Prostate gland (tissue), 2 donors: ENCODE measurements around the gene TMC8. TPM values are rescaled to one million over a fixed set of nuclear protein-coding genes. Genes with fewer than 3 reads are reported as not detected.
"Not testable (repeated sequence)": the region's sequence is repeated elsewhere in the genome, so short reads cannot be mapped to it uniquely, and the experiment has no call there.

Experiments
- DNase-seq: peaks from one replicate; pipeline ENCODE4 v3.0.0-alpha.2; 2019; ENCODE audit warnings: low spot score
- H3K27ac ChIP-seq, 2 donors: fragments of 200-600 bp; sonication (generic); 2 replicates each; pipeline ENCODE4 v1.5.1; 2017 to 2019
- H3K27me3 ChIP-seq: fragments of 200-600 bp; sonication (generic); replicated peaks from 2 replicates; pipeline ENCODE4 v1.5.1; 2019; ENCODE audit not compliant: insufficient read depth
- H3K36me3 ChIP-seq, 2 donors: fragments of 200-600 bp; sonication (generic); 1 replicate in 1 of 2; 2 replicates in 1 of 2; pipeline versions ENCODE4 v1.5.1 to v1.8.1; 2017 to 2019
- H3K4me1 ChIP-seq: fragments of 200-600 bp; sonication (generic); replicated peaks from 2 replicates; pipeline ENCODE4 v1.5.1; 2019
- H3K4me3 ChIP-seq, 2 donors: fragments of 200-600 bp; sonication (generic); 2 replicates each; pipeline ENCODE4 v1.5.1; 2017 to 2019
- H3K9me3 ChIP-seq: fragments of 200-600 bp; sonication (generic); 2 replicates; pipeline ENCODE4 v1.5.1; 2017
- CTCF ChIP-seq, 4 experiments: fragments of 200-600 bp in 2 of 4; fragments of 450-650 bp in 2 of 4; sonication (generic) in 2 of 4; IDR thresholded peaks; 1 replicate in 3 of 4; 2 replicates in 1 of 4; pipeline ENCODE4 v1.5.1; 2016 to 2019; ENCODE audit warnings: antibody characterized with exemption in 4 of 4, mild to moderate bottlenecking in 2 of 4, moderate library complexity in 2 of 4
- POLR2A ChIP-seq: fragments of 450-650 bp; IDR thresholded peaks from one replicate; pipeline ENCODE4 v1.6.1; 2016; ENCODE audit warnings: antibody characterized with exemption, mild to moderate bottlenecking
- POLR2AphosphoS5 ChIP-seq: sonication (generic); formaldehyde crosslinking; IDR thresholded peaks from one replicate; pipeline ENCODE4 v1.6.1; 2017; ENCODE audit warnings: antibody characterized with exemption
- WGBS: methylation state at CpG from one replicate; pipeline ENCODE4 v1.1.5; 2018; 5-methylcytosine and 5-hydroxymethylcytosine counted together
- intact Hi-C: fragments of 100-400 bp; cut with DNase I; formaldehyde crosslinking; loops from one replicate; pipeline ENCODE4 v1.14.2; 2022
- total RNA-seq, 2 donors: library from RNA; depleted of rRNA; stranded (reverse); fragments of >200 nt; gene quantifications; one replicate each; pipeline ENCODE4 v1.1.0, GENCODE V29; 2016

TMC8 gene
- total RNA-seq, 2 donors from 2014 or later: 1.2 to 3.3 TPM

GRCh38 chr17:78168242-78168902, 37.8 kb downstream of the TMC8 start, which contains the start of gene SYNGR2:
Gene SYNGR2 (plus strand): TSS chr17:78168581. CDS start chr17:78168617, 36 bp downstream.
- DNase-seq: peak; percentile 82
- Histone ChIP-seq H3K27ac (peak within 1 kb of the TSS; percentile 91 to 95), H3K27me3 (no peaks in the 10 kb centered on the region), H3K36me3 (peaks cover 0 to 6% of the 10 kb centered on the region in 2 donors), H3K9me3 (no peaks in the 10 kb centered on the region), H3K4me1 (peaks cover 16% of the 10 kb centered on the region), H3K4me3 (peak within 1 kb of the TSS; percentile 85 to 97)
- TF ChIP-seq POLR2AphosphoS5 (no peak), POLR2A (peak; percentile 95), CTCF (IDR thresholded peaks at IDR 0.05) (no peak)
- WGBS: 0% methylated on average over 58 of the region's 84 CpGs
- intact Hi-C loops: no loop called here

- peak; percentile 82 for DNase-seq
These were observed 38.6 kb downstream of the TMC8 start for GRCh38 chr17:78168903-78169793.

GRCh38 chr17:78170692-78171590, 40.4 kb downstream of the TMC8 start:
- no peak for DNase-seq
- intact Hi-C loops: loop anchor here (10.0 kb wide), 1 partner anchor 126 kb away; no protein-coding TSS in a partner anchor
- Histone ChIP-seq H3K36me3 (peaks cover 0 to 6% of the 10 kb centered on the region in 2 donors), H3K4me3 (no peak overlapping the region), H3K27me3 (no peaks in the 10 kb centered on the region), H3K9me3 (no peaks in the 10 kb centered on the region), H3K4me1 (peaks cover 16% of the 10 kb centered on the region), H3K27ac (peak overlapping the region in 1 of 2 donors; percentile 95)
- TF ChIP-seq CTCF (IDR thresholded peaks at IDR 0.05) (no peak), POLR2AphosphoS5 (no peak), POLR2A (no peak)
- 83% methylated on average over 22 of the region's 31 CpGs for WGBS

More at GRCh38 chr17:78168903-78169793, 38.6 kb downstream of the TMC8 start:
- WGBS: 8% methylated on average over 29 of the region's 38 CpGs
- Histone ChIP-seq H3K27me3 (no peaks in the 10 kb centered on the region), H3K4me3 (peak overlapping the region; percentile 85 to 97), H3K9me3 (no peaks in the 10 kb centered on the region), H3K4me1 (peaks cover 13% of the 10 kb centered on the region), H3K36me3 (peaks cover 0 to 6% of the 10 kb centered on the region in 2 donors), H3K27ac (peak overlapping the region; percentile 91 to 95)
- intact Hi-C loops: no loop called here
- TF ChIP-seq CTCF (IDR thresholded peaks at IDR 0.05): no peak
- TF ChIP-seq POLR2AphosphoS5: peak; percentile 34

- H3K4me3 ChIP-seq, H3K27me3 ChIP-seq, H3K9me3 ChIP-seq, DNase-seq, H3K36me3 ChIP-seq: not testable (repeated sequence)
- intact Hi-C loops: loop anchor here (10.0 kb wide), 1 partner anchor 127 kb away; no protein-coding TSS in a partner anchor
- peaks cover 18% of the 10 kb centered on the region for H3K4me1 ChIP-seq
- H3K27ac ChIP-seq: peak overlapping the region; percentile 76 to 95
- WGBS: 88% methylated on average over 16 of the region's 19 CpGs
These were observed 41.1 kb downstream of the TMC8 start for GRCh38 chr17:78171591-78172248.
